AG04450 (cell line): ENCODE measurements around the gene WNT6. TPM values are rescaled to one million over a fixed set of nuclear protein-coding genes. Genes with fewer than 3 reads are reported as not detected.

Source experiments
- CTCF ChIA-PET: fragments of 300-600, 350-600 bp; formaldehyde crosslinking; extraction: SDS; loops from one replicate; lab custom pipeline; 2022; ENCODE audit warnings: antibody characterized with exemption, inconsistent platforms; lab: Charles Lee
- POLR2A ChIA-PET: fragments of 350-600 bp; formaldehyde crosslinking; extraction: SDS; loops from one replicate; lab custom pipeline; 2021; ENCODE audit warnings: antibody characterized with exemption, inconsistent platforms; lab: Yijun Ruan, JAX
- DNase-seq: peaks from one replicate; pipeline ENCODE4 v3.0.0-alpha.2; 2011; ENCODE audit warnings: low read depth, low spot score
- H3K27ac ChIP-seq: one replicate; pipeline ENCODE4 v1.5.1; 2012; ENCODE audit warnings: low read depth, low read length, control low read depth
- H3K27me3 ChIP-seq: one replicate; pipeline ENCODE4 v1.6.0; 2012; ENCODE audit warnings: low read length; ENCODE audit not compliant: control insufficient read depth, insufficient read depth
- H3K4me3 ChIP-seq: 2 replicates; pipeline ENCODE4 v1.5.1; 2011; ENCODE audit warnings: mild to moderate bottlenecking, low read depth, low read length, control low read depth
- H3K9me3 ChIP-seq: 2 replicates; pipeline ENCODE4 v1.5.1; 2012; ENCODE audit warnings: low read length; ENCODE audit not compliant: control insufficient read depth, insufficient read depth
- polyA plus RNA-seq: library from polyadenylated mRNA; depleted of rRNA; stranded (reverse); fragments of >200 nt; gene quantifications from 2 replicates; pipeline ENCODE4 v1.2.3, GENCODE V29; 2011
- TF ChIP-seq, protein P1 (sequence below): IDR thresholded peaks from 2 replicates; pipeline ENCODE4 v1.5.1; 2011; ENCODE audit warnings: low read depth, low read length, control low read depth, inconsistent platforms

Gene WNT6
- polyA plus RNA-seq, 1 experiment, result not detected

DNA sequence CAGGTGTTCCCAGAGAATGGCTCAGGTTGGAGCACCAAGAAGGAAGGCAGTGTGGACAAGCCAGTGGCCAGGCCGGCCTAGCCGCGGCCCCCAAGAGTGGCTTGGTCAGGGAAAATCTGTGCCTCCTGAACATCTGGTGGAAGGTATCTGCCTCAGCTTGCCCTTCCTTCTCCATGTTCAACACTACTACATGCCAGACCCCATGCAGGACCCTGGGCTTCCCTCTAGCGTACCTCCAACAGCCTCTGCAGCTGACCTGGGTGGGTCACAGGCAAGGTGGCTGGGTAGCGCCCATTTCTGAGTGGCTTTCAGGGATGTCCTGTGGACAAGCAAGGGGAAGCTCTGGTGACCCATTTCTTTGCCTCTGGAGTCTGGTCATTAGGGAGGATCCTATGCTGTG is 28.7 kb downstream of the WNT6 start:
- Histone ChIP-seq H3K27me3 (peaks cover 76% of the 10 kb centered on the region), H3K4me3 (no peak overlapping the region), H3K9me3 (no peaks in the 10 kb centered on the region; the same call in 1 of the 2 replicates), H3K27ac (no peak overlapping the region)
- ChIA-PET CTCF (interaction anchor here (1.4 to 5.3 kb wide), 3 partner anchors 10 to 13 kb away, joined by 8 to 55 read pairs (median 53); no protein-coding TSS in a partner anchor), POLR2A (no interaction called here)
- no peak for DNase-seq
- TF ChIP-seq, protein P1, sequence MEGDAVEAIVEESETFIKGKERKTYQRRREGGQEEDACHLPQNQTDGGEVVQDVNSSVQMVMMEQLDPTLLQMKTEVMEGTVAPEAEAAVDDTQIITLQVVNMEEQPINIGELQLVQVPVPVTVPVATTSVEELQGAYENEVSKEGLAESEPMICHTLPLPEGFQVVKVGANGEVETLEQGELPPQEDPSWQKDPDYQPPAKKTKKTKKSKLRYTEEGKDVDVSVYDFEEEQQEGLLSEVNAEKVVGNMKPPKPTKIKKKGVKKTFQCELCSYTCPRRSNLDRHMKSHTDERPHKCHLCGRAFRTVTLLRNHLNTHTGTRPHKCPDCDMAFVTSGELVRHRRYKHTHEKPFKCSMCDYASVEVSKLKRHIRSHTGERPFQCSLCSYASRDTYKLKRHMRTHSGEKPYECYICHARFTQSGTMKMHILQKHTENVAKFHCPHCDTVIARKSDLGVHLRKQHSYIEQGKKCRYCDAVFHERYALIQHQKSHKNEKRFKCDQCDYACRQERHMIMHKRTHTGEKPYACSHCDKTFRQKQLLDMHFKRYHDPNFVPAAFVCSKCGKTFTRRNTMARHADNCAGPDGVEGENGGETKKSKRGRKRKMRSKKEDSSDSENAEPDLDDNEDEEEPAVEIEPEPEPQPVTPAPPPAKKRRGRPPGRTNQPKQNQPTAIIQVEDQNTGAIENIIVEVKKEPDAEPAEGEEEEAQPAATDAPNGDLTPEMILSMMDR, result no peak

DNA sequence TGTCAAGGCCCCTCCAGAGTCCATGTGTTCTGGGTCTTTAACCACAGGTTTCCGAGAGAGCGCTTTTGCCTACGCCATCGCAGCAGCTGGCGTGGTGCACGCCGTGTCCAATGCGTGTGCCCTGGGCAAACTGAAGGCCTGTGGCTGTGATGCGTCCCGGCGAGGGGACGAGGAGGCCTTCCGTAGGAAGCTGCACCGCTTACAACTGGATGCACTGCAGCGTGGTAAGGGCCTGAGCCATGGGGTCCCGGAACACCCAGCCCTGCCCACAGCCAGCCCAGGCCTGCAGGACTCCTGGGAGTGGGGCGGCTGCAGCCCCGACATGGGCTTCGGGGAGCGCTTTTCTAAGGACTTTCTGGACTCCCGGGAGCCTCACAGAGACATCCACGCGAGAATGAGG is 30.3 kb downstream of the WNT6 start:
- Histone ChIP-seq H3K4me3 (no peak overlapping the region), H3K9me3 (no peaks in the 10 kb centered on the region; the same call in 1 of the 2 replicates), H3K27me3 (peaks cover 80% of the 10 kb centered on the region), H3K27ac (no peak overlapping the region)
- ChIA-PET POLR2A (no interaction called here), CTCF (interaction anchor here (1.6 to 5.3 kb wide), 2 partner anchors 10 to 14 kb away, joined by 6 to 55 read pairs; no protein-coding TSS in a partner anchor)
- TF ChIP-seq, protein P1, result no peak
- DNase-seq, result no peak

DNA sequence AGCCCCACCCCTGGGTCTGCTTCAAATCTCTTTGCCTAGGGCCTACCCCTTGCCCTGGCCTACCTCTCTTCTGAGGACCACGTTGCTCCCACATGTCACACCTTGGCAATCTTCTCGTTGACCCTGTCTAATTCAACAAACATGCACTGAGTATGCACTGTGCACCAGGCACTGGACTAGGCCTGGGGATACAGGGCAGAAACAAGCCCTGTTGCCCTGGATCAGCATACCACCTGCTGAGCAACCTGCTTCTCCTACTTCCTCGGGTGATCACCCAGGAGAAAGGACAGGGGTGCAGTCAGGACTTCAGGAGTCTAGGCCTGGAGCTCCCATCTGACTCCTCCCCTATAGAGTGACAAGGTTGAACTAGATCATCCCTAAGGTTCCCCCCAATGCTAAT is 30.8 kb downstream of the WNT6 start:
- Histone ChIP-seq H3K27ac (no peak overlapping the region), H3K9me3 (no peaks in the 10 kb centered on the region; the same call in 1 of the 2 replicates), H3K4me3 (no peak overlapping the region), H3K27me3 (peaks cover 80% of the 10 kb centered on the region)
- POLR2A ChIA-PET, result no interaction called here
- DNase-seq, result no peak
- CTCF ChIA-PET, result interaction anchor here (1.6 kb wide), 1 partner anchor 9 kb away, joined by 6 read pairs; no protein-coding TSS in a partner anchor
- TF ChIP-seq, protein P1, result no peak

DNA sequence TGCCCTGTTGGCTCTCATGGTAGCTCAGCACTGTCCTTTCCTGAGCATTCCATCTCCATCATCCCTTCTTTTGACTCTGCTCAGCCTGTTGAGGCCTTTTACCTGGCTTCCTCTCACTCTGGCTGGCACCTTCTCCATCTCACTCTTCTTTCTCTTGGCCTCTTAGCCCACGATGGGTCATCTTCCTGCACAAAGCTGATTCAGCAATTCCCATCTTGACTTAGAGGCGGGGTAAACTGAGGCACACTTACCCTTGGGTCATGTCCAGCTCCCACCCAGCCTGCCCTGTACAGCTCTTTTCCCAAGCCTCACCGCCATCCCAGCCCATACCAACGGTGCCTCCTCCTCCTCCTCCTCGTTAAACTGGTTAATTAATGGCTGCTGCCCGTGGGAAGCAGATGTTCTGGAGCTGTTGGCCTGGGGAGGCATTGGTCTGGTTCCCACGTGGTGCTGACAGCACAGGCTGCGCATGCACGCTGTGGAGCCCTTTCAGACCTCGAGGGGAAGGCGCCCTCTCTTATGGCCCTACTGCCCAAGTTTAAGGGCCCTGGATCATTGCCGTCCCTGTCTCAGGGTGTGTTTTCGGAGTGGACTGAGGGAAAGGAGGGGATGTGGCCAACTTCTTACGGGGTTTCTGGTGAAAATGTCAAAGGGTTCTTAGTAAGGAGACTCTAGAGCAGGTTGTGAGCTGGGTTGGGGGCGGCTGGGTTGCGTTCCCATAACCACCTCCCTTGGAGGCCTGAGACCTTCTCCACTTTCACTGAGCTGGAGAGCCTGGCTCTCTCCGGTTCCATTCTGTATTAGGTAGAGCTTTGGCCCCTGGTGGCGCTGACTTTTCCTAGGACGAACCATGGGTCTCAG is 31.9 kb downstream of the WNT6 start:
- Histone ChIP-seq H3K9me3 (no peaks in the 10 kb centered on the region; the same call in 1 of the 2 replicates), H3K27ac (no peak overlapping the region), H3K4me3 (no peak overlapping the region), H3K27me3 (peaks cover 85% of the 10 kb centered on the region)
- DNase-seq, result no peak
- TF ChIP-seq, protein P1, result no peak
- CTCF ChIA-PET, result interaction anchor here (1.6 to 3.6 kb wide), 2 partner anchors 8 to 14 kb away, joined by 6 to 24 read pairs; no protein-coding TSS in a partner anchor
- POLR2A ChIA-PET, result no interaction called here
